Thyroid gland (tissue), 4 donors: Measurements from ENCODE around the gene ZNF398. TPM values are rescaled to one million over a fixed set of nuclear protein-coding genes. Genes with fewer than 3 reads are reported as not detected.
"Not testable (repeated sequence)": the region's sequence is repeated elsewhere in the genome, so short reads cannot be mapped to it uniquely, and the experiment has no call there.

Experiments used
- DNase-seq, 2 donors: peaks; one replicate each; pipeline ENCODE4 v3.0.0-alpha.2; 2019
- H3K27ac ChIP-seq, 3 donors: fragments of 200-600 bp; sonication (generic); 1 replicate in 2 of 3; 2 replicates in 1 of 3; pipeline ENCODE4 v1.5.1; 2016 to 2019; ENCODE audit warnings: mild to moderate bottlenecking in 1 of 3, moderate library complexity in 1 of 3
- H3K27me3 ChIP-seq: fragments of 200-600 bp; sonication (generic); one replicate; pipeline ENCODE4 v1.5.1; 2019
- H3K36me3 ChIP-seq, 2 donors: fragments of 200-600 bp; sonication (generic); one replicate each; pipeline ENCODE4 v1.5.1; 2016 to 2019
- H3K4me1 ChIP-seq, 2 donors: fragments of 200-600 bp; sonication (generic); one replicate each; pipeline ENCODE4 v1.5.1; 2017 to 2019
- H3K4me3 ChIP-seq, 3 donors: fragments of 200-600 bp; sonication (generic); replicated peaks in 1 of 3; 1 replicate in 2 of 3; 2 replicates in 1 of 3; pipeline ENCODE4 v1.5.1; 2016; ENCODE audit warnings: mild to moderate bottlenecking in 1 of 3
- H3K9me3 ChIP-seq: fragments of 200-600 bp; sonication (generic); one replicate; pipeline ENCODE4 v1.5.1; 2017
- CTCF ChIP-seq, 6 experiments: fragments of 200-600 bp in 3 of 6; fragments of 450-650 bp in 3 of 6; sonication (generic) in 3 of 6; IDR thresholded peaks; one replicate each; pipeline ENCODE4 v1.5.1; 2016 to 2019; ENCODE audit warnings: antibody characterized with exemption in 6 of 6, mild to moderate bottlenecking in 2 of 6, inconsistent platforms in 1 of 6, moderate library complexity in 1 of 6
- POLR2A ChIP-seq, 2 donors: fragments of 450-650 bp; IDR thresholded peaks; one replicate each; pipeline ENCODE4 v1.6.1; 2017; ENCODE audit warnings: antibody characterized with exemption in 2 of 2, mild to moderate bottlenecking in 2 of 2, moderate library complexity in 1 of 2
- WGBS, 2 donors: methylation state at CpG; one replicate each; pipeline ENCODE4 v1.1.5; 2017; 5-methylcytosine and 5-hydroxymethylcytosine counted together
- intact Hi-C: fragments of 100-400 bp; cut with DNase I; formaldehyde crosslinking; loops from one replicate; pipeline ENCODE4 v1.15.1; 2023
- total RNA-seq, 4 donors: library from RNA; depleted of rRNA; stranded (reverse); fragments of >200 nt; gene quantifications; one replicate each; pipeline ENCODE4 v1.2.3, GENCODE V29; 2016

Gene ZNF398
- total RNA-seq, 4 donors from 2014 or later: 19.6 to 29.9 (median 23.0) TPM

GRCh38 chr7:149140831-149141230, 6.4 kb upstream of the ZNF398 start:
- Histone ChIP-seq H3K9me3 (no peaks in the 10 kb centered on the region), H3K27ac (no peak overlapping the region), H3K4me3 (no peak overlapping the region), H3K27me3 (no peaks in the 10 kb centered on the region), H3K4me1 (no peaks in the 10 kb centered on the region), H3K36me3 (no peaks in the 10 kb centered on the region)
- intact Hi-C loops: no loop called here
- TF ChIP-seq CTCF (IDR thresholded peaks at IDR 0.05): no peak
- no peak for TF ChIP-seq POLR2A (IDR thresholded peaks at IDR 0.05)
- 76 to 91% methylated on average over 3 of the region's 3 CpGs for WGBS, 2 donors
- DNase-seq: no peak

DNA sequence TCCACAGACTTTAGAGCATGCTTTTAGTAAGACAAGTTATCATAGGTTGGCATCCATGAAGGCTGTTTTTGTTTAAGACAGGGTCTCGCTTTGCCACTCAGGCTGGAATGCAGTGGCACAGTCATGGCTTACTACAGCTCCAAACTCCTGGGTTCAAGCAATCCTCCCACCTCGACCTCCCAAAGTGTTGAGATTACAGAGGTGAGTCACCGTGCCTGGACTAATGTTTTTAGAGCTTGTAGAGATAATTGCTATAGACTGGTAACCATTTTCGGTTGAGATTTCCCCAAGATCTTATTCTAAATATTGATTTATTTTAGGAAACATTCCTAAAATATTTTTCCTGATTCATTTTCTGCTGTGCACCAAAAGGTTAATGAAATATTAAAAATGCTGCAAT, 5.4 kb upstream of the ZNF398 start:
- no peaks in the 10 kb centered on the region for H3K27me3 ChIP-seq
- H3K36me3 ChIP-seq: no peaks in the 10 kb centered on the region
- TF ChIP-seq POLR2A (IDR thresholded peaks at IDR 0.05) (no peak), CTCF (IDR thresholded peaks at IDR 0.05) (no peak)
- DNase-seq: no peak
- H3K4me1 ChIP-seq: no peaks in the 10 kb centered on the region
- H3K4me3 ChIP-seq: no peak overlapping the region
- H3K27ac ChIP-seq: no peak overlapping the region
- WGBS, 2 donors: 92 to 96% methylated on average over 4 of the region's 4 CpGs
- intact Hi-C loops: no loop called here
- no peaks in the 10 kb centered on the region for H3K9me3 ChIP-seq

- H3K27me3 ChIP-seq, H3K4me3 ChIP-seq, H3K4me1 ChIP-seq, intact Hi-C loops, DNase-seq, H3K9me3 ChIP-seq, H3K36me3 ChIP-seq, H3K27ac ChIP-seq: not testable (repeated sequence)
- WGBS, 2 donors: 81 to 82% methylated on average over 14 of the region's 14 CpGs
These were observed 2.8 kb upstream of the ZNF398 start for GRCh38 chr7:149144436-149144922.

DNA sequence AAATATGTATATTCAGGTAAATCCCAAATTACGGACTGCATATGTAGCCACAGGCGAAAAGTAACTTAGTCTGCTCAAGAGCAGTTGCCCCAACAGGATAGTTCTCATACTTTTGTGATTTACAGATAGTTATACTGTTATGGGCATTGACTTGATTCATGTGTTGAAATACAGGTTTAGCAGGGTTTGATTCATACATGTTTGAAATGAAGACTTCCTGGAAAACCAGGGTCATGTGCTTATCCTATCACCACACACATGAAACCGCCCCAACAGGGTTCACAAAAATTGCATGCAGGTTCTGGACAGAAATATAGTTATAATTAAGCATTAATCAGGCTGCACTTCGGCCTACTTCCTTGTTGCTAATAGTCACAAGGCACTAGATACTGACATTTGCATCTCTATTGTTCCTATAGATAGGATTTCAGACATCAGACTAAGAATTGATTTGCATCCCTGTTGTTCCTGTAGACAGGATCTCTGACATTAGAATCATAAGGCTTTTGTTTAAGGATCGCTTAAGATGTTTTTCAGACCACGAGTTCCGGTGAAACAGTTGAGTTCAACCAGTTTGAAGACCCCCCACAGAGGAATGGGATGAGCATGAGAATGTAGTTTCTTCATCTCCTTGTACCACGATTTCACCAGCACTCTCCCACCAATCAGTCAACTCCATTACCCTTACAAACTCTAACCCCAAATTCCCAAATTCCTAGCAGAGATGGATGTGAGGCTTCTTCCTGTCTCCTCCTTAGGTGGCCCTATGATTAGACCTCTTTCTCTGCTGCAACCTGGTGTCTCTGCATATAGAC, 2.0 kb upstream of the ZNF398 start:
- Histone ChIP-seq H3K36me3 (no peaks in the 10 kb centered on the region), H3K4me3 (no peak overlapping the region), H3K9me3 (no peaks in the 10 kb centered on the region), H3K27ac (no peak overlapping the region), H3K4me1 (peaks cover 4 to 13% of the 10 kb centered on the region in 2 donors), H3K27me3 (no peaks in the 10 kb centered on the region)
- intact Hi-C loops: no loop called here
- no peak for DNase-seq
- TF ChIP-seq POLR2A (IDR thresholded peaks at IDR 0.05): no peak
- TF ChIP-seq CTCF (IDR thresholded peaks at IDR 0.05): no peak
- WGBS, 2 donors: 87 to 89% methylated on average over 8 of the region's 8 CpGs

GRCh38 chr7:149147752-149148653, 750 bp downstream of the ZNF398 start:
- H3K4me1 ChIP-seq: peaks cover 4 to 13% of the 10 kb centered on the region in 2 donors
- peak overlapping the region; percentile 89 to 99 (median 89) for H3K4me3 ChIP-seq
- H3K36me3 ChIP-seq: no peaks in the 10 kb centered on the region
- WGBS, 2 donors: 0 to 1% methylated on average over 17 to 22 of the region's 86 CpGs
- TF ChIP-seq CTCF (IDR thresholded peaks at IDR 0.05) (no peak), POLR2A (IDR thresholded peaks at IDR 0.05) (no peak)
- H3K27me3 ChIP-seq: no peaks in the 10 kb centered on the region
- DNase-seq: peak; percentile 47 to 48
- intact Hi-C loops: no loop called here
- peak overlapping the region; percentile 47 to 81 (median 81) for H3K27ac ChIP-seq
- no peaks in the 10 kb centered on the region for H3K9me3 ChIP-seq
